Lower leg skin (tissue), 3 donors: ENCODE data around the gene ZFP64.

Source experiments
- CTCF ChIP-seq, 3 donors: fragments of 450-650 bp; IDR thresholded peaks; one replicate each; pipeline ENCODE4 v1.5.1; 2016; ENCODE audit warnings: antibody characterized with exemption in 3 of 3, mild to moderate bottlenecking in 3 of 3, moderate library complexity in 2 of 3
- POLR2A ChIP-seq, 2 donors: fragments of 450-650 bp; IDR thresholded peaks; one replicate each; pipeline ENCODE4 v1.6.1; 2016 to 2017; ENCODE audit warnings: antibody characterized with exemption in 2 of 2, mild to moderate bottlenecking in 1 of 2, moderate library complexity in 1 of 2

GRCh38 chr20:52160621-52161204 lies 30.9 kb downstream of the ZFP64 start:
- TF ChIP-seq CTCF (IDR thresholded peaks at IDR 0.05) = no peak
- TF ChIP-seq POLR2A (IDR thresholded peaks at IDR 0.05) = no peak
